GM12892 (cell line): Measurements from ENCODE around the gene DEK.
"Not testable (repeated sequence)": the region's sequence is repeated elsewhere in the genome, so short reads cannot be mapped to it uniquely, and the experiment has no call there.

Source experiments
- POLR2A ChIP-seq: IDR thresholded peaks from 2 replicates; pipeline ENCODE4 v1.6.1; 2011; ENCODE audit warnings: low read depth, low read length, control low read depth
- POLR2AphosphoS5 ChIP-seq: IDR thresholded peaks from 2 replicates; pipeline ENCODE4 v1.6.1; 2011; ENCODE audit warnings: low read depth, low read length, control low read depth
- TAF1 ChIP-seq: IDR thresholded peaks from 2 replicates; pipeline ENCODE4 v1.6.1; 2011; ENCODE audit warnings: low read depth, mild to moderate bottlenecking, control low read depth, low read length, borderline replicate concordance

DNA sequence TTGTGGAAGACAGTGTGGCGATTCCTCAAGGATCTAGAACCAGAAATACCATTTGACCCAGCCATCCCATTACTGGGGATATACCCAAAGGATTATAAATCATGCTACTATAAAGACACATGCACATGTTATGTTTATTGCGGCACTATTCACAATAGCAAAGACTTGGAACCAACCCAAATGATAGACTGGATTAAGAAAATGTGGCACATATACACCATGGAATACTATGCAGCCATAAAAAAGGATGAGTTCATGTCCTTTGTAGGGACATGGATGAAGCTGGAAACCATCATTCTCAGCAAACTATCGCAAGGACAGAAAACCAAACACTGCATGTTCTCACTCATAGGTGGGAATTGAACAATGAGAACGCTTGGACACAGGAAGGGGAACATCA, 30.6 kb downstream of the DEK start:
- not testable (repeated sequence) for TF ChIP-seq POLR2A, TAF1, POLR2AphosphoS5
